BJ (cell line): ENCODE data around the gene APOBEC3H. TPM values are rescaled to one million over a fixed set of nuclear protein-coding genes. Genes with fewer than 3 reads are reported as not detected.
A peak's percentile ranks its signal among the peaks of the same experiment; 100 is the strongest.

Experiments
- CTCF ChIA-PET: fragments of 350-600 bp; formaldehyde crosslinking; extraction: SDS; loops from one replicate; lab custom pipeline; 2021; ENCODE audit warnings: antibody characterized with exemption, inconsistent platforms; lab: Yijun Ruan, JAX
- POLR2A ChIA-PET: fragments of 300-600 bp; sonication (Branson Sonifier 250); formaldehyde crosslinking; extraction: SDS; loops from one replicate; lab custom pipeline; 2021; ENCODE audit warnings: antibody characterized with exemption; lab: Charles Lee
- DNase-seq: peaks from one replicate; pipeline ENCODE4 v3.0.0-alpha.2; 2011; ENCODE audit warnings: low read depth
- H3K27me3 ChIP-seq: 2 replicates; pipeline ENCODE4 v1.6.0; 2011; ENCODE audit warnings: low read length; ENCODE audit not compliant: control insufficient read depth, insufficient read depth
- H3K36me3 ChIP-seq: 2 replicates; pipeline ENCODE4 v1.5.1; 2011; ENCODE audit warnings: low read length; ENCODE audit not compliant: control insufficient read depth, insufficient read depth
- H3K4me3 ChIP-seq: 2 replicates; pipeline ENCODE4 v1.5.1; 2011; ENCODE audit warnings: low read depth, mild to moderate bottlenecking, control low read depth, low read length
- CTCF ChIP-seq: IDR thresholded peaks from 2 replicates; pipeline ENCODE4 v1.5.1; 2011; ENCODE audit warnings: low read depth, mild to moderate bottlenecking, control low read depth, inconsistent platforms, low read length, moderate library complexity; ENCODE audit not compliant: insufficient read depth
- polyA plus RNA-seq: library from polyadenylated mRNA; depleted of rRNA; stranded (reverse); fragments of >200 nt; gene quantifications from 2 replicates; pipeline ENCODE4 v1.2.3, GENCODE V29; 2011; rRNA removed
- small RNA-seq: library from RNA; depleted of rRNA; stranded (forward); fragments of <200 nt; gene quantifications from one replicate; pipeline ENCODE3, GENCODE V24; 2012; ENCODE audit warnings: low replicate concordance, low read depth; ENCODE audit not compliant: insufficient read length

APOBEC3H gene
- polyA plus RNA-seq, 1 experiment: 0.10 TPM

DNA sequence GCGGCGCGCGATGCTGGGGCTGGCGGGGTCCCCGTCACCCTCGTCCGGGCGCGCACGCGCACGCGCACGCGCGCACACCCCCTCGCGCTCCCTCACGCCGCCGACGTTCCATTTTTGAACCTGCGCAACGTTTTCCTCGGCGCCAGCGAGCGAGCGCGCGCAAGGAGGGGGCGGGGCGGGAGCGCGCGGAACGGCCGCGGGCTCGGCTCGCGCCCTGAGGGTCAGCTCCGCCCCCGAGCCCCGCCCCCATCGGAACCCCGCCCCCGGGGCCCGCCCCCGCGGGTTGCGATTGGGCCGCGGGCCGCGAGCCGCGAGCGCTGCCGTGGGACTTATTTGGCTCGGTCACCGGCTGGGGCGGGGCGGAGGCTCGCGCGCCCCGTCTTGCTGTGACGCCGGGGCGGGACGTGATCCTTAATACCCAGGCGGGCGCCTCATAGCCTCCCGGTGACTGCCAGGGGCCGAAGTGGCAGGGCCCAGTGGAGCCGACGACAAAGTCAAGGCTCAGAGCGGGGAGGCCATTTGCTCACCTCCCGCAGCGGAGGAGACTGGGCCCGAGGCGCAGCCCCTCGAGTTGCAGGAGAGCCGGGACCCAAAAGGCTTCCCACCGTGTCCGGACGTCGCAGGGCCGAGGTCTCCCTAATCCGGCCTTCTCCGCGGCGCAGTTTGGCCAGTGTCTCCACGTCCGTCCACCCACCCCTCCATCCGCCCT lies 55.6 kb downstream of the APOBEC3H start, which contains the start of gene CBX7:
CBX7 (minus strand) TSS at position 170 of the 709 bp plus-strand sequence. CDS start 236 bp downstream, outside the sequence.
- H3K4me3 ChIP-seq: peak within 1 kb of the TSS; percentile 64
- no peak for TF ChIP-seq CTCF
- H3K36me3 ChIP-seq: peaks cover 5% of the 10 kb centered on the region
- H3K27me3 ChIP-seq: peaks cover 15% of the 10 kb centered on the region
- POLR2A ChIA-PET: interaction anchor here (0.5 to 1.3 kb wide), 4 partner anchors 159 to 350 kb away, joined by 3 to 9 read pairs (median 4); partner anchors contain the start of gene RPL3
- CTCF ChIA-PET: interaction anchor here (1.0 to 2.4 kb wide), 6 partner anchors 18 to 384 kb away, joined by 3 to 8 read pairs (median 4); no protein-coding TSS in a partner anchor
- no peak for DNase-seq

DNA sequence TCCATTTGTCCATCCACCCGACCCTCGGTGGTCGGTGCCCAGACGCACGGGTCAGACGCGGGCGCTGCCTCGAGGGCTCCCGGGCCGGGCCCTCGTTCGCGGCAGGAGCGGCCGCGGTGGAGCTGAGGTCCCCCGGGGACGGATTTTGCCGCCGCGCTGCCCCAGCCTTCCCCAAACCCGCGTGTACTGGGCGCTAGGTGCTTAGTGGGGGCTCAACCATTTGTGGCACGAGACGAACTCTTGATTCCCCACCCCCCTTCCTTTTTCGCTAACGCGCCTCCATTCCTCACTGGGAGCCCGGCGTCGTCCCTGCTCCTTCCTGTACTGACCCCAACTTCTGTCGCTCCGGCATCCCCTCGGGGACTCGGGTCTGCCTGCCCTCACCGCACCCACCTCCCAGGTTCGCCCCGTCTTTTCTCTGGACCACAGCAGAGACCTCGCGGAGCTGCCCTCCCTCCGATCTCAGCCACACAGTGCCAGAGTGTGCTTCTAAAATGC lies 56.2 kb downstream of the APOBEC3H start:
- DNase-seq: no peak
- H3K36me3 ChIP-seq: peaks cover 5% of the 10 kb centered on the region
- TF ChIP-seq CTCF: no peak
- CTCF ChIA-PET: interaction anchor here (1.3 to 3.8 kb wide), 5 partner anchors 17 to 384 kb away, joined by 3 to 21 read pairs (median 5); no protein-coding TSS in a partner anchor
- POLR2A ChIA-PET: interaction anchor here (0.6 to 1.3 kb wide), 3 partner anchors 158 to 166 kb away, joined by 3 to 5 read pairs (median 4); partner anchors contain the start of gene RPL3
- peaks cover 16% of the 10 kb centered on the region for H3K27me3 ChIP-seq
- H3K4me3 ChIP-seq: peak overlapping the region; percentile 55

Small RNAs within 50 kb of the gene (small RNA-seq; reads per million reads assigned to genes)
- not detected for gene AL022318.2
- not detected for gene COX5BP7

Other genes with a start within 250 kb of the APOBEC3H start
- gene CBX6, start 225.0 kb upstream of the APOBEC3H start, polyA plus RNA-seq: 15.4 and 21.9 TPM in 2 replicates
- gene APOBEC3A, start 139.6 kb upstream of the APOBEC3H start, polyA plus RNA-seq: not detected in 2 replicates
- 14.2 and 16.0 TPM in 2 replicates for gene APOBEC3B, start 114.9 kb upstream of the APOBEC3H start, polyA plus RNA-seq
- gene APOBEC3C, start 83.0 kb upstream of the APOBEC3H start, polyA plus RNA-seq: 20.4 and 20.9 TPM in 2 replicates
- 0.60 and 0.75 TPM in 2 replicates for gene APOBEC3D, start 76.1 kb upstream of the APOBEC3H start, polyA plus RNA-seq
- gene APOBEC3F, start 56.4 kb upstream of the APOBEC3H start, polyA plus RNA-seq: 8.6 and 9.1 TPM in 2 replicates
- gene APOBEC3G, start 20.0 kb upstream of the APOBEC3H start, polyA plus RNA-seq: 7.3 TPM in 2 replicates
- 4.2 and 5.3 TPM in 2 replicates for gene CBX7, start 55.4 kb downstream of the APOBEC3H start, polyA plus RNA-seq
- gene PDGFB, start 147.7 kb downstream of the APOBEC3H start, polyA plus RNA-seq: 0.02 and 0.13 TPM in 2 replicates
- 3,985 and 4,772 TPM in 2 replicates for gene RPL3, start 222.4 kb downstream of the APOBEC3H start, polyA plus RNA-seq